A549 treated with Mapracorat at 1 μM for 4 hours (cell line): ENCODE data around the gene ADAM20. TPM values are rescaled to one million over a fixed set of nuclear protein-coding genes. Genes with fewer than 3 reads are reported as not detected.

Experiments used
- total RNA-seq: library from RNA; stranded (reverse); fragments of 200-300 nt; extraction: Qiagen RNA extraction; gene quantifications from 5 replicates; pipeline ENCODE4 v1.2.3, GENCODE V29; 2022

The ADAM20 gene
- total RNA-seq: not detected in 5 replicates

GRCh38 chr14:70534904-70535303, at the start of gene ADAM20:
Gene ADAM20 (minus strand): TSS chr14:70535004. CDS start chr14:70524757, 10,247 bp downstream.

Other genes starting within 250 kb of the ADAM20 start
- gene COX16, start 175.3 kb downstream of the ADAM20 start, total RNA-seq: 52.7 to 73.8 TPM (median 55.4 TPM) in 5 replicates
- gene SYNJ2BP, start 117.9 kb downstream of the ADAM20 start, total RNA-seq: 8.1 to 12.8 TPM (median 9.7 TPM) in 5 replicates
- gene ADAM21, start 82.8 kb downstream of the ADAM20 start, total RNA-seq: 0.06 TPM in 2 of 5 replicates, not detected in the others
- 39.4 to 50.8 TPM (median 44.6 TPM) in 5 replicates for gene MED6, start 65.7 kb upstream of the ADAM20 start, total RNA-seq
- 2.5 to 3.0 TPM (median 2.8 TPM) in 5 replicates for gene TTC9, start 106.9 kb upstream of the ADAM20 start, total RNA-seq